NOMO-1 treated with DMSO at 0.1 percent for 48 hours (cell line): Measurements from ENCODE around the gene DUOXA2.
"Not testable (repeated sequence)": the region's sequence is repeated elsewhere in the genome, so short reads cannot be mapped to it uniquely, and the experiment has no call there.

Source experiments
- DNase-seq: peaks from one replicate; lab custom pipeline; 2025; ENCODE audit not compliant: unreplicated experiment; lab: John Stamatoyannopoulos, UW

DUOXA2 gene

GRCh38 chr15:45134682-45135604, 20.8 kb downstream of the DUOXA2 start:
- no peak for DNase-seq

GRCh38 chr15:45135705-45136377, 21.7 kb downstream of the DUOXA2 start:
- DNase-seq = not testable (repeated sequence)

- DNase-seq = no peak
These were observed 22.2 kb downstream of the DUOXA2 start for GRCh38 chr15:45136378-45136764.

GRCh38 chr15:45137703-45138102, 23.6 kb downstream of the DUOXA2 start:
- no peak for DNase-seq

GRCh38 chr15:45138814-45139765, 25.0 kb downstream of the DUOXA2 start:
- no peak for DNase-seq

- DNase-seq = no peak
These were observed 25.6 kb downstream of the DUOXA2 start for GRCh38 chr15:45139770-45140169.

- DNase-seq = no peak
These were observed 26.6 kb downstream of the DUOXA2 start for GRCh38 chr15:45140557-45141250.

- DNase-seq = no peak
These were observed 27.3 kb downstream of the DUOXA2 start for GRCh38 chr15:45141386-45141785.

- DNase-seq = no peak
These were observed 28.9 kb downstream of the DUOXA2 start for GRCh38 chr15:45143056-45143455.

- no peak for DNase-seq
These were observed 29.8 kb downstream of the DUOXA2 start for GRCh38 chr15:45143946-45144345.

GRCh38 chr15:45144775-45145174, 30.6 kb downstream of the DUOXA2 start:
- DNase-seq = no peak

- DNase-seq = peak; percentile 6
These were observed 32.3 kb downstream of the DUOXA2 start for GRCh38 chr15:45146405-45146804.

- no peak for DNase-seq
These were observed 33.5 kb downstream of the DUOXA2 start for GRCh38 chr15:45147606-45148005.

GRCh38 chr15:45148076-45149059, 34.2 kb downstream of the DUOXA2 start:
- no peak for DNase-seq

- DNase-seq = no peak
These were observed 34.9 kb downstream of the DUOXA2 start for GRCh38 chr15:45149060-45149459.

GRCh38 chr15:45150481-45150880, 36.4 kb downstream of the DUOXA2 start:
- no peak for DNase-seq

- no peak for DNase-seq
These were observed 36.9 kb downstream of the DUOXA2 start for GRCh38 chr15:45150997-45151396.

- DNase-seq = no peak
These were observed 38.1 kb downstream of the DUOXA2 start for GRCh38 chr15:45151998-45152828.
